Keratinocyte (primary cell): ENCODE results near the gene RFTN1. TPM values are rescaled to one million over a fixed set of nuclear protein-coding genes. Genes with fewer than 3 reads are reported as not detected.

Experiments used
- DNase-seq: peaks from one replicate; pipeline ENCODE4 v3.0.0-alpha.2; 2011; ENCODE audit warnings: low read depth, missing footprints, low spot score
- FAIRE-seq: peaks from 2 replicates; lab custom pipeline; 2011; peaks lifted over from hg19 to GRCh38; lab: Jason Lieb, UNC
- H2AFZ ChIP-seq: 2 replicates; pipeline ENCODE4 v1.6.0; 2012; ENCODE audit warnings: low read length, control low read depth, inconsistent platforms; ENCODE audit not compliant: control insufficient read depth
- H3K27ac ChIP-seq: 2 replicates; pipeline ENCODE4 v1.5.1; 2011; ENCODE audit warnings: low read length; ENCODE audit not compliant: control insufficient read depth, insufficient read depth
- H3K27me3 ChIP-seq: 3 replicates; pipeline ENCODE4 v1.6.0; 2011; ENCODE audit warnings: low read length; ENCODE audit not compliant: control insufficient read depth, insufficient read depth; ENCODE audit errors: extremely low read depth
- H3K36me3 ChIP-seq, 2 experiments: 2 replicates in 1 of 2; 3 replicates in 1 of 2; pipeline ENCODE4 v1.5.1; 2011; ENCODE audit warnings: low read length in 2 of 2, mild to moderate bottlenecking in 1 of 2; ENCODE audit not compliant: control insufficient read depth in 2 of 2, insufficient read depth in 2 of 2; ENCODE audit errors: extremely low read depth in 1 of 2
- H3K4me1 ChIP-seq: 3 replicates; pipeline ENCODE4 v1.5.1; 2011; ENCODE audit warnings: low read length; ENCODE audit not compliant: control insufficient read depth, insufficient read depth; ENCODE audit errors: extremely low read depth
- H3K4me2 ChIP-seq: 3 replicates; pipeline ENCODE4 v1.6.0; 2011; ENCODE audit warnings: low read depth, low read length; ENCODE audit not compliant: control insufficient read depth, insufficient read depth; ENCODE audit errors: extremely low read depth
- H3K4me3 ChIP-seq, 3 experiments: fragments of 200-600 bp in 1 of 3; sonication (generic) in 1 of 3; 2 replicates in 2 of 3; 3 replicates in 1 of 3; pipeline ENCODE4 v1.5.1; 2011 to 2016; ENCODE audit warnings: low read length in 3 of 3, mild to moderate bottlenecking in 3 of 3, control low read depth in 2 of 3, inconsistent platforms in 1 of 3, low read depth in 1 of 3, mixed read lengths in 1 of 3, mixed run types in 1 of 3, moderate library complexity in 1 of 3; ENCODE audit not compliant: control insufficient read depth in 2 of 3, insufficient read depth in 2 of 3; ENCODE audit errors: extremely low read depth in 1 of 3
- H3K79me2 ChIP-seq: 2 replicates; pipeline ENCODE4 v1.6.0; 2012; ENCODE audit warnings: low read length; ENCODE audit not compliant: control insufficient read depth, insufficient read depth
- H3K9ac ChIP-seq: 3 replicates; pipeline ENCODE4 v1.6.0; 2011; ENCODE audit warnings: low read length; ENCODE audit not compliant: control insufficient read depth, insufficient read depth; ENCODE audit errors: extremely low read depth
- H3K9me1 ChIP-seq: 3 replicates; pipeline ENCODE4 v1.6.0; 2011; ENCODE audit warnings: low read length; ENCODE audit not compliant: control insufficient read depth, insufficient read depth; ENCODE audit errors: extremely low read depth
- H3K9me3 ChIP-seq: 2 replicates; pipeline ENCODE4 v1.5.1; 2012; ENCODE audit warnings: low read depth, low read length; ENCODE audit not compliant: control insufficient read depth
- H4K20me1 ChIP-seq: 3 replicates; pipeline ENCODE4 v1.6.0; 2011; ENCODE audit warnings: low read length; ENCODE audit not compliant: control insufficient read depth, insufficient read depth; ENCODE audit errors: extremely low read depth
- CTCF ChIP-seq, 3 experiments: IDR thresholded peaks in 1 of 3; conservative IDR thresholded peaks in 1 of 3; optimal IDR thresholded peaks in 1 of 3; 2 replicates in 2 of 3; 3 replicates in 1 of 3; pipeline versions ENCODE3 to v1.5.1; 2011; ENCODE audit warnings: low read length in 3 of 3, mild to moderate bottlenecking in 3 of 3, moderate library complexity in 2 of 3, control low read depth in 1 of 3, inconsistent platforms in 1 of 3; ENCODE audit not compliant: insufficient read depth in 2 of 3; ENCODE audit errors: extremely low read depth in 1 of 3
- EZH2 ChIP-seq: IDR thresholded peaks from one replicate; pipeline ENCODE4 v1.6.1; 2012; ENCODE audit warnings: inconsistent platforms, mild to moderate bottlenecking, low read length, moderate library complexity
- dilution Hi-C: fragments of 300-500 bp; cut with MboI; formaldehyde crosslinking; loops from one replicate; pipeline ENCODE4 v1.7.0; 2020; ENCODE audit warnings: low sequenced_read_pairs; ENCODE audit not compliant: extremely low pct_ligation_motif_present
- polyA plus RNA-seq, 5 experiments: library from polyadenylated mRNA; depleted of rRNA in 3 of 5; stranded (reverse) in 3 of 5; stranded (forward) in 1 of 5; unstranded in 1 of 5; fragments of >200 nt; gene quantifications; 1 replicate in 1 of 5; 2 replicates in 3 of 5; 3 replicates in 1 of 5; pipeline versions ENCODE4 v1.2.1 to v1.2.3, GENCODE V29; 2011 to 2012; ENCODE audit warnings: missing spikeins in 2 of 5, low read depth in 1 of 5, low replicate concordance in 1 of 5

The RFTN1 gene
- polyA plus RNA-seq, 1 donor (not counting 4 experiments of a cell fraction or from before 2014, with no cell fraction given) = 18.0 TPM

- Histone ChIP-seq H3K79me2 (no peaks in the 10 kb centered on the region), H3K9ac (no peak overlapping the region), H3K36me3 (peaks cover 0 to 3% of the 10 kb centered on the region in 2 experiments), H3K4me3 (no peak overlapping the region), H3K27ac (no peak overlapping the region), H3K4me1 (no peaks in the 10 kb centered on the region), H3K4me2 (no peak overlapping the region), H3K9me1 (no peaks in the 10 kb centered on the region), H3K27me3 (no peaks in the 10 kb centered on the region), H4K20me1 (no peaks in the 10 kb centered on the region), H2AFZ (no peak overlapping the region), H3K9me3 (no peaks in the 10 kb centered on the region)
- FAIRE-seq = no peak
- dilution Hi-C loops = no loop called here
- no peak for DNase-seq
- TF ChIP-seq EZH2 = no peak
- TF ChIP-seq CTCF (optimal IDR thresholded peaks at IDR 0.05 in 1 of 3, IDR thresholded peaks at IDR 0.05 in 1 of 3, conservative IDR thresholded peaks at IDR 0.05 in 1 of 3; ENCODE audit: extremely low read depth in 1 of 3, insufficient read depth in 2 of 3, low read length in 3 of 3) = no peak
These were observed 157.7 kb downstream of the RFTN1 start for GRCh38 chr3:16355828-16356227.

- no peak overlapping the region for H2AFZ ChIP-seq
- H3K9me3 ChIP-seq = no peaks in the 10 kb centered on the region
- H3K4me2 ChIP-seq = no peak overlapping the region
- dilution Hi-C loops = no loop called here
- no peak overlapping the region for H3K4me3 ChIP-seq
- no peak for FAIRE-seq
- no peaks in the 10 kb centered on the region for H3K4me1 ChIP-seq
- no peak for DNase-seq
- no peak overlapping the region for H3K9ac ChIP-seq
- TF ChIP-seq EZH2 (no peak), CTCF (optimal IDR thresholded peaks at IDR 0.05 in 1 of 3, IDR thresholded peaks at IDR 0.05 in 1 of 3, conservative IDR thresholded peaks at IDR 0.05 in 1 of 3; ENCODE audit: extremely low read depth in 1 of 3, insufficient read depth in 2 of 3, low read length in 3 of 3) (no peak)
- H3K9me1 ChIP-seq = no peaks in the 10 kb centered on the region
- H3K27me3 ChIP-seq = no peaks in the 10 kb centered on the region
- H3K79me2 ChIP-seq = no peaks in the 10 kb centered on the region
- no peaks in the 10 kb centered on the region for H4K20me1 ChIP-seq
- H3K27ac ChIP-seq = no peak overlapping the region
- peaks cover 0 to 3% of the 10 kb centered on the region in 2 experiments for H3K36me3 ChIP-seq
These were observed 159.2 kb downstream of the RFTN1 start for GRCh38 chr3:16354291-16354690.
